ENCODE data around the gene NRG4. TPM values are rescaled to one million over a fixed set of nuclear protein-coding genes. Genes with fewer than 3 reads are reported as not detected.

Gene NRG4
- polyA plus RNA-seq, 1 experiment: not detected

DNA sequence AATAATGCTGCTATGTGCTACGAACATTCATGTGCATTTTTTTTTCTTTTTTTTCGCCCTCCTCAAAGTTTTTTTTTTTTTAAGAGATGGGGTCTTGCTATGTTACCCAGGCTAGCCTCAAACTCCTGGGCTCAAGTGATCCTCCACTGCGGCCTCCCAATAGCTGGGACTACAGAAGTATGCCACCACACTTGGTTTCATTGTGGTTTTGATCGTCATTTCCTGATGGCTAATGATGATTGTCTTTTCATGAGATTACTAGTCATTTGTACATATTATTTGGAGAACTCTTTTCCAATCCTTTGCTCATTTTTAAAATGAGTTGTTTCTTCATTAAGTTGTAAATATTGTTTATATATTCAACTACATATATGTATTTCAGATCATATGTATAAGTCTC, 59.7 kb downstream of the NRG4 start:
- H3K27ac ChIP-seq (ENCODE audit: low read depth, low read length): no peak overlapping the region
- POLR2A ChIA-PET: no interaction called here

DNA sequence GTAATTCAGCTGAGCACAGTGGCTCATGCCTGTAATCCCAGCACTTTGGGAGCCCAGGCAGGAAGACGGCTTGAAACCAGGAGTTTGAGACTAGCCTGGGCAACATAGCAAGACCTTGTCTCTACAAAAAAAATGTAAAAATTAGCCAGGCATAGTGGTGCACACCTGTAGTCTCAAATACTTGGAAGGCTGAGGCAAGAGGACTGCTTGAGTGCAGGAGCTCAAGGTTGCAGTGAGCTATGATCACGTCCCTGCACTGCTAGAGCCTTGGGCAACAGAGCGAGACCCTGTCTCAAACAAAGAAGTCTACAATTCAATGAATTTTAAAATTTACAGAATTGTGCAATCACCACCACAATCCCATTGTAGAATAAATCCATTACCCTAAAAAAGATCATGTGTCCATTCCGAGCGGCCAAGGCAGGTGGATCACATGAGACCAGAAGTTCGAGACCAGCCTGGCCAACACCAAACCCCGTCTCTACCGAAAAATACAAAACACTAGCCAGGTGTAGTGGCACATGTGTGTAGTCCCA, 63.4 kb downstream of the NRG4 start:
- no peak for DNase-seq (ENCODE audit: low read depth, low spot score)
- Histone ChIP-seq H3K27me3 (ENCODE audit: control insufficient read depth, insufficient read depth, low read length) (no peaks in the 10 kb centered on the region), H3K9me3 (ENCODE audit: control insufficient read depth, insufficient read depth, low read length) (no peaks in the 10 kb centered on the region; the same call in 1 of the 2 replicates), H3K4me3 (ENCODE audit: low read depth, low read length) (no peak overlapping the region), H3K27ac (ENCODE audit: low read depth, low read length) (no peak overlapping the region)
- ChIA-PET POLR2A (no interaction called here), CTCF (interaction anchor here (0.7 kb wide), 1 partner anchor 27 kb away, joined by 6 read pairs; no protein-coding TSS in a partner anchor)
- TF ChIP-seq CTCF (IDR thresholded peaks at IDR 0.05; ENCODE audit: low read depth, low read length): no peak

More for the DNA sequence above, 59.7 kb downstream of the NRG4 start:
- H3K4me3 ChIP-seq (ENCODE audit: low read depth, low read length): no peak overlapping the region
- no peak for TF ChIP-seq CTCF (IDR thresholded peaks at IDR 0.05; ENCODE audit: low read depth, low read length)
- CTCF ChIA-PET: no interaction called here
- no peaks in the 10 kb centered on the region for H3K9me3 ChIP-seq (ENCODE audit: control insufficient read depth, insufficient read depth, low read length)
- no peak for DNase-seq (ENCODE audit: low read depth, low spot score)
- H3K27me3 ChIP-seq (ENCODE audit: control insufficient read depth, insufficient read depth, low read length): no peaks in the 10 kb centered on the region

DNA sequence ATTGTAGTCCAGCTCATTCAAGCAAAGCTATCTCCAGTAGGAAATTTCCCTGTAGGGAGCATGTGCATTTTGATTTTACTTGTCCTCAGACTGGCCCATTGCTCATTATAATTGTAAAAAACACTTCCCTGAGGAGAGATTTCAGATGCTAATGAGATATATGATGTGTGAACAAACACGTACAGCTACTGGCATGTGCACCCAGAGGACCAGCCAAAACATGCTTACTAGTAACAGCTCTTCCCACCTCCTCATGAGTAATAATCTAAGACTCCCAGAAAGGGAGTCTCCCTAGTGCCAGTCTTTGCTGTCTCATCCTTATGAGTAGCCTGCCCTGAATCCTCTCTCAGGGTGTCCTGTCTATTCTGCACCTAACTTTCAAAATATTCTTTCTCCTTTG, 65.1 kb downstream of the NRG4 start:
- peak; percentile 26 for DNase-seq (ENCODE audit: low read depth, low spot score)
- TF ChIP-seq CTCF (IDR thresholded peaks at IDR 0.05; ENCODE audit: low read depth, low read length): no peak
- POLR2A ChIA-PET: no interaction called here
- Histone ChIP-seq H3K9me3 (ENCODE audit: control insufficient read depth, insufficient read depth, low read length) (no peaks in the 10 kb centered on the region; the same call in 1 of the 2 replicates), H3K27me3 (ENCODE audit: control insufficient read depth, insufficient read depth, low read length) (no peaks in the 10 kb centered on the region), H3K27ac (ENCODE audit: low read depth, low read length) (no peak overlapping the region), H3K4me3 (ENCODE audit: low read depth, low read length) (no peak overlapping the region)
- CTCF ChIA-PET: interaction anchor here (1.5 kb wide), 1 partner anchor 25 kb away, joined by 4 read pairs; no protein-coding TSS in a partner anchor

DNA sequence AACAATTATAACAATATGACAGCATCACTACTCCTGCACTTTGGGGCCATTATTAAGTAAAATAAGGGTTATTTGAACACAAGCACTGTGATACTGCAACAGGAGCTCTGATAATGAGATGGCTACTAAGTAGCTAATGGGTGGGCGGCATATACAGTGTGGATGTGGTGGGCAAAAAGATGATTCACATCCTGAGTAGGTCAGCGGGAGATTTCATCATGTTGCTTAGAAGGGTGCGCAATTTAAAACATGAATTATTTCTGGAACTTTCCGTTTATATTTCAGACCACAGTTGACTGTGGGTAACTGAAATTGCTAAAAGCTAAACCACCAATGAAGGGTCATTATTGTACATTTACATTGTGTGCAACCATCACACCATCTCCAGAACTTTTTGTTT, 66.3 kb downstream of the NRG4 start:
- no peak overlapping the region for H3K27ac ChIP-seq (ENCODE audit: low read depth, low read length)
- H3K27me3 ChIP-seq (ENCODE audit: control insufficient read depth, insufficient read depth, low read length): no peaks in the 10 kb centered on the region
- POLR2A ChIA-PET: interaction anchor here (0.6 kb wide), 1 partner anchor 174 kb away, joined by 3 read pairs; no protein-coding TSS in a partner anchor
- TF ChIP-seq CTCF (IDR thresholded peaks at IDR 0.05; ENCODE audit: low read depth, low read length): no peak
- H3K4me3 ChIP-seq (ENCODE audit: low read depth, low read length): no peak overlapping the region
- CTCF ChIA-PET: interaction anchor here (1.5 kb wide), 1 partner anchor 24 kb away, joined by 4 read pairs; no protein-coding TSS in a partner anchor
- H3K9me3 ChIP-seq (ENCODE audit: control insufficient read depth, insufficient read depth, low read length): no peaks in the 10 kb centered on the region; the same call in 1 of the 2 replicates
- peak; percentile 47 for DNase-seq (ENCODE audit: low read depth, low spot score)

DNA sequence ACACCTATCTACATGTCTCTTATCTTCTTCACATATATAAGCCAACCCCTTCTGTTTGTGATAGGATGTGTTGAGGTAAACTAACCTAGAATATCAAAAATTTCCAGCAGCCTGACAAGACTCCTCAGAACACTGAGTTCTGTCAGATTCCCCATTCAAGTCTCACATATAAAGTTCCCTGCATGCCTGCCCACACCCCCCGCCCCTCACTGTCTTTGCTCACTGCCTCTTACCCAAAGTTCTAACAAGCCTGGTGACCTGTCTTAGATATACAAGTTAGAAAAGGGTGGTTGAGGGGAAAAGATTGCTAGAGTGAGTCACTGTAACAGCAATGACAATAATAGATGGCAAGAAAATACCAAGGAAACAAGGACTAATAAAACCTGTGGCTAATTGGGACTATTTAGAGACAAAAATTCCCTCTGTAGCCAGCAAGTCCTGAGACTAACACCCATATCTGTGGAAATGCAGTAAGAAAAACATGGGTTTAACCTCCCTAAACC, 68.5 kb downstream of the NRG4 start:
- TF ChIP-seq CTCF (IDR thresholded peaks at IDR 0.05; ENCODE audit: low read depth, low read length): no peak
- Histone ChIP-seq H3K27me3 (ENCODE audit: control insufficient read depth, insufficient read depth, low read length) (no peaks in the 10 kb centered on the region), H3K27ac (ENCODE audit: low read depth, low read length) (no peak overlapping the region), H3K4me3 (ENCODE audit: low read depth, low read length) (no peak overlapping the region), H3K9me3 (ENCODE audit: control insufficient read depth, insufficient read depth, low read length) (no peaks in the 10 kb centered on the region; the same call in 1 of the 2 replicates)
- DNase-seq (ENCODE audit: low read depth, low spot score): no peak
- CTCF ChIA-PET: interaction anchor here (0.5 kb wide), 1 partner anchor 141 kb away, joined by 4 read pairs; no protein-coding TSS in a partner anchor
- POLR2A ChIA-PET: no interaction called here

Data from AG04450 (cell line).